A549 (cell line): ENCODE measurements around the gene CTNNA3. TPM values are rescaled to one million over a fixed set of nuclear protein-coding genes. Genes with fewer than 3 reads are reported as not detected.

Source experiments
- ATAC-seq, 2 experiments: fragments of 200-7000 bp in 1 of 2; fragments of >200 bp in 1 of 2; cut with Nextera tagmentation in 1 of 2; cut with Tn5 transposase in 1 of 2; 3 replicates each; pipeline versions ENCODE4 v1.8.0 to v1.9.1; 2018 to 2020; ENCODE audit warnings: mild to moderate bottlenecking in 1 of 2, moderate library complexity in 1 of 2
- CTCF ChIA-PET: fragments of 300-600 bp; sonication (Branson Sonifier 250); formaldehyde crosslinking; extraction: SDS; loops from one replicate; lab custom pipeline; 2021; ENCODE audit warnings: antibody characterized with exemption, inconsistent platforms; lab: Yijun Ruan, JAX
- POLR2A ChIA-PET: fragments of 350-600 bp; formaldehyde crosslinking; extraction: SDS; loops from one replicate; lab custom pipeline; 2021; ENCODE audit warnings: antibody characterized with exemption, inconsistent platforms; lab: Yijun Ruan, JAX
- DNase-seq, 2 experiments: peaks; one replicate each; pipeline versions ENCODE4 v3.0.0 to v3.0.0-alpha.2; 2011 to 2016; ENCODE audit warnings: low read depth in 1 of 2, low spot score in 1 of 2
- FAIRE-seq: peaks from 2 replicates; lab custom pipeline; 2011; peaks lifted over from hg19 to GRCh38; lab: Jason Lieb, UNC
- H3K27ac ChIP-seq, 2 experiments: fragments of >200 bp; sonication (Bioruptor Twin); formaldehyde crosslinking; 3 replicates each; pipeline ENCODE4 v1.5.1; 2016 to 2017
- H3K4me1 ChIP-seq: fragments of >200 bp; sonication (Bioruptor Twin); formaldehyde crosslinking; 3 replicates; pipeline ENCODE4 v1.6.1; 2016
- H3K4me2 ChIP-seq: fragments of >200 bp; sonication (Bioruptor Twin); formaldehyde crosslinking; 3 replicates; pipeline ENCODE4 v1.6.1; 2016
- H3K4me3 ChIP-seq: fragments of >200 bp; sonication (Bioruptor Twin); formaldehyde crosslinking; 3 replicates; pipeline ENCODE4 v1.5.1; 2016
- H3K9me3 ChIP-seq: fragments of >200 bp; sonication (Bioruptor Twin); formaldehyde crosslinking; 3 replicates; pipeline ENCODE4 v1.6.1; 2016
- BHLHE40 ChIP-seq: IDR thresholded peaks from 2 replicates; pipeline ENCODE4 v1.6.1; 2012; ENCODE audit warnings: low read depth, low read length, inconsistent platforms
- CBX8 ChIP-seq: fragments of 200-600 bp; sonication (generic); IDR thresholded peaks from 2 replicates; pipeline ENCODE4 v1.6.1; 2016
- CEBPB ChIP-seq, 2 experiments: fragments of >200 bp in 1 of 2; sonication (Bioruptor Twin) in 1 of 2; formaldehyde crosslinking in 1 of 2; IDR thresholded peaks; 2 replicates each; pipeline ENCODE4 v1.6.1; 2012 to 2016
- CTCF ChIP-seq: fragments of >200 bp; sonication (Bioruptor Twin); formaldehyde crosslinking; IDR thresholded peaks from 3 replicates; pipeline ENCODE4 v1.5.1; 2016
- ESRRA ChIP-seq: fragments of 150-350 bp; IDR thresholded peaks from 2 replicates; pipeline ENCODE4 v1.6.1; 2014; ENCODE audit warnings: mild to moderate bottlenecking, low read length, borderline replicate concordance
- FOSB ChIP-seq: fragments of 250-450 bp; sonication (Bioruptor Pico); IDR thresholded peaks from 2 replicates; pipeline ENCODE4 v1.5.0; 2020; ENCODE audit warnings: mild to moderate bottlenecking, moderate library complexity
- FOSL2 ChIP-seq, 2 experiments: fragments of 450-650 bp in 1 of 2; fragments of >200 bp in 1 of 2; sonication (Bioruptor Twin) in 1 of 2; formaldehyde crosslinking; IDR thresholded peaks; 2 replicates each; pipeline versions ENCODE4 v1.5.0 to v1.6.1; 2016 to 2020; ENCODE audit warnings: mild to moderate bottlenecking in 1 of 2, moderate library complexity in 1 of 2
- GATA3 ChIP-seq: IDR thresholded peaks from 2 replicates; pipeline ENCODE4 v1.6.1; 2012; ENCODE audit warnings: borderline replicate concordance
- HDAC2 ChIP-seq: fragments of 200-600 bp; sonication (generic); IDR thresholded peaks from 2 replicates; pipeline ENCODE4 v1.6.1; 2016
- HEYL ChIP-seq: fragments of 250-450 bp; sonication (Bioruptor Pico); IDR thresholded peaks from 2 replicates; pipeline ENCODE4 v1.8.0; 2021; ENCODE audit warnings: mild to moderate bottlenecking, moderate library complexity
- HOXA7 ChIP-seq: fragments of 250-450 bp; sonication (Bioruptor Pico); IDR thresholded peaks from 2 replicates; pipeline ENCODE4 v1.5.0; 2020; ENCODE audit warnings: mild to moderate bottlenecking, moderate library complexity
- JUNB ChIP-seq: fragments of >200 bp; sonication (Bioruptor Twin); formaldehyde crosslinking; IDR thresholded peaks from 2 replicates; pipeline ENCODE4 v1.6.1; 2016
- KDM1A ChIP-seq: fragments of 200-600 bp; sonication (generic); IDR thresholded peaks from 2 replicates; pipeline ENCODE4 v1.6.1; 2016; ENCODE audit warnings: low read depth, mild to moderate bottlenecking
- MAFK ChIP-seq: fragments of 450-650 bp; IDR thresholded peaks from 2 replicates; pipeline ENCODE4 v1.6.1; 2014; ENCODE audit not compliant: partially characterized antibody
- MAZ ChIP-seq: fragments of 150-350 bp; IDR thresholded peaks from 2 replicates; pipeline ENCODE4 v1.6.1; 2014; ENCODE audit warnings: antibody characterized with exemption, low read depth, low read length, borderline replicate concordance
- MYC ChIP-seq: IDR thresholded peaks from 2 replicates; pipeline ENCODE4 v1.6.1; 2012; ENCODE audit warnings: mild to moderate bottlenecking, inconsistent platforms, low read length, improper control_type of control experiment, borderline replicate concordance
- RARB ChIP-seq: fragments of 250-450 bp; sonication (Bioruptor Pico); IDR thresholded peaks from 2 replicates; pipeline ENCODE4 v1.8.0; 2021; ENCODE audit warnings: mild to moderate bottlenecking, moderate library complexity
- RNF2 ChIP-seq: fragments of 200-600 bp; sonication (generic); IDR thresholded peaks from 2 replicates; pipeline ENCODE4 v1.6.1; 2016; ENCODE audit warnings: low read depth, mild to moderate bottlenecking, antibody characterized with exemption, moderate library complexity, borderline replicate concordance
- TP53 ChIP-seq: fragments of 250-450 bp; sonication (Bioruptor Pico); IDR thresholded peaks from 2 replicates; pipeline ENCODE4 v1.5.0; 2021; ENCODE audit warnings: mild to moderate bottlenecking, moderate library complexity
- WGBS: methylation state at CpG from one replicate; pipeline ENCODE4 v1.1.6; 2017; ENCODE audit errors: missing lambda C conversion rate; 5-methylcytosine and 5-hydroxymethylcytosine counted together
- polyA plus RNA-seq, 4 experiments: library from polyadenylated mRNA; depleted of rRNA in 3 of 4; stranded (reverse); fragments of >200 nt; fragmentation: RNase III in 1 of 4; extraction: RNeasy Plus Mini Kit Qiagen cat#74134 plus additional on column Dnase treatment in 1 of 4; gene quantifications; 2 replicates in 3 of 4; 3 replicates in 1 of 4; pipeline ENCODE4 v1.2.3, GENCODE V29; 2011 to 2017
- TF ChIP-seq, protein P1 (sequence below): fragments of 200-600 bp; sonication (generic); IDR thresholded peaks from 2 replicates; pipeline ENCODE4 v1.6.1; 2016; ENCODE audit warnings: antibody characterized with exemption, mild to moderate bottlenecking, moderate library complexity
- TF ChIP-seq, protein P2 (sequence below): fragments of 250-450 bp; sonication (Bioruptor Pico); IDR thresholded peaks from 2 replicates; pipeline ENCODE4 v1.5.0; 2020; ENCODE audit warnings: low read depth, mild to moderate bottlenecking, moderate library complexity
- TF ChIP-seq, protein P3 (sequence below): IDR thresholded peaks from 2 replicates; pipeline ENCODE4 v1.6.1; 2012; ENCODE audit warnings: low read depth, borderline replicate concordance

Gene CTNNA3
- polyA plus RNA-seq, 2 of the 4 experiments (the other 2 are of a cell fraction): not detected

DNA sequence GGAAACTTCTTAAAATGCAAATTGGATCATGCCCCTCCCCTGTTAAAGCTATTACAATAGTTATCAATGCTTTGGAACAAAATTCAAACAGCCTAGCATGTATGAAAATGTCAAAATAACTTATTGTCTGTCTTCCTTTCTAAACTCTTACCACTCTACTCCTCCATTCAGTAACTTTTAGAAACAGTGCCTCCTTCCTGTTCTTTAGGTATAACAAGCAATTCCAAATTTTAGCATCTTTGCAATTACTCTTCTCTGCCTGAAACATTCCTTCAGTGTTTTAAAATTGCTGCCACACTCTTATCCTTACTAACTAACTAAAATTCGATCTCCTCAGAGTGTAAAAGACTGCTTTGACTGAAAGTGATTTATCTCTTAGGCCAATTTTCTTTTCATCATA is 1430.6 kb downstream of the CTNNA3 start:
- WGBS: 3% methylated on average over 1 of the region's 1 CpG

DNA sequence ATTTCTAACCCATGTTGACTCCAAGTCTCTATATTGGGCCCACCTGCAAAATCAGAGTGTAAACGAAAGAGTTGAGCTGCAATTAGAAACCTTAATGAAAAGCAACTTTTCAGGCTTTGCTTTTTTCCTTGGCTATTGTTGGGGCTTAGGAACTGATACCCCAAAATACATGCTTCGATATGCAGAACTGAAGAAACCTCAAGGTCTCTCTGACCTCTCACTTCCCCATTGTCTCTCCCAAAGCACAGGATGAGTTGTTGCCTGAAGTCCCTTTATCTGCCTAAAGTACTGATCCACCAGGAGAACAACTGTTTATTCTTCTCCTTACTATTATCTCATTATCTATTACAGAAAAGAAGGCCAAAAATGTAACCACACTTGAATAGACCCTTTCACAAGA is 1436.2 kb downstream of the CTNNA3 start:
- TF ChIP-seq CBX8 (no peak), RARB (no peak), MAZ (no peak), RNF2 (no peak), MAFK (no peak), HEYL (no peak), JUNB (no peak), FOSB (CRISPR knock-in tag) (no peak), CEBPB (IDR thresholded peaks at IDR 0.05) (no peak), FOSL2 (IDR thresholded peaks at IDR 0.05) (no peak), FOSL2 (CRISPR knock-in tag; IDR thresholded peaks at IDR 0.05) (no peak), KDM1A (no peak)
- TF ChIP-seq, protein P1, sequence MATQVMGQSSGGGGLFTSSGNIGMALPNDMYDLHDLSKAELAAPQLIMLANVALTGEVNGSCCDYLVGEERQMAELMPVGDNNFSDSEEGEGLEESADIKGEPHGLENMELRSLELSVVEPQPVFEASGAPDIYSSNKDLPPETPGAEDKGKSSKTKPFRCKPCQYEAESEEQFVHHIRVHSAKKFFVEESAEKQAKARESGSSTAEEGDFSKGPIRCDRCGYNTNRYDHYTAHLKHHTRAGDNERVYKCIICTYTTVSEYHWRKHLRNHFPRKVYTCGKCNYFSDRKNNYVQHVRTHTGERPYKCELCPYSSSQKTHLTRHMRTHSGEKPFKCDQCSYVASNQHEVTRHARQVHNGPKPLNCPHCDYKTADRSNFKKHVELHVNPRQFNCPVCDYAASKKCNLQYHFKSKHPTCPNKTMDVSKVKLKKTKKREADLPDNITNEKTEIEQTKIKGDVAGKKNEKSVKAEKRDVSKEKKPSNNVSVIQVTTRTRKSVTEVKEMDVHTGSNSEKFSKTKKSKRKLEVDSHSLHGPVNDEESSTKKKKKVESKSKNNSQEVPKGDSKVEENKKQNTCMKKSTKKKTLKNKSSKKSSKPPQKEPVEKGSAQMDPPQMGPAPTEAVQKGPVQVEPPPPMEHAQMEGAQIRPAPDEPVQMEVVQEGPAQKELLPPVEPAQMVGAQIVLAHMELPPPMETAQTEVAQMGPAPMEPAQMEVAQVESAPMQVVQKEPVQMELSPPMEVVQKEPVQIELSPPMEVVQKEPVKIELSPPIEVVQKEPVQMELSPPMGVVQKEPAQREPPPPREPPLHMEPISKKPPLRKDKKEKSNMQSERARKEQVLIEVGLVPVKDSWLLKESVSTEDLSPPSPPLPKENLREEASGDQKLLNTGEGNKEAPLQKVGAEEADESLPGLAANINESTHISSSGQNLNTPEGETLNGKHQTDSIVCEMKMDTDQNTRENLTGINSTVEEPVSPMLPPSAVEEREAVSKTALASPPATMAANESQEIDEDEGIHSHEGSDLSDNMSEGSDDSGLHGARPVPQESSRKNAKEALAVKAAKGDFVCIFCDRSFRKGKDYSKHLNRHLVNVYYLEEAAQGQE: no peak
- TF ChIP-seq, protein P2, sequence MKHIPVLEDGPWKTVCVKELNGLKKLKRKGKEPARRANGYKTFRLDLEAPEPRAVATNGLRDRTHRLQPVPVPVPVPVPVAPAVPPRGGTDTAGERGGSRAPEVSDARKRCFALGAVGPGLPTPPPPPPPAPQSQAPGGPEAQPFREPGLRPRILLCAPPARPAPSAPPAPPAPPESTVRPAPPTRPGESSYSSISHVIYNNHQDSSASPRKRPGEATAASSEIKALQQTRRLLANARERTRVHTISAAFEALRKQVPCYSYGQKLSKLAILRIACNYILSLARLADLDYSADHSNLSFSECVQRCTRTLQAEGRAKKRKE (CRISPR knock-in tag): no peak
- TF ChIP-seq, protein P3, sequence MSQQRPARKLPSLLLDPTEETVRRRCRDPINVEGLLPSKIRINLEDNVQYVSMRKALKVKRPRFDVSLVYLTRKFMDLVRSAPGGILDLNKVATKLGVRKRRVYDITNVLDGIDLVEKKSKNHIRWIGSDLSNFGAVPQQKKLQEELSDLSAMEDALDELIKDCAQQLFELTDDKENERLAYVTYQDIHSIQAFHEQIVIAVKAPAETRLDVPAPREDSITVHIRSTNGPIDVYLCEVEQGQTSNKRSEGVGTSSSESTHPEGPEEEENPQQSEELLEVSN: no peak
- ATAC-seq: no peak
- WGBS: 4% methylated on average over 2 of the region's 2 CpGs
- Histone ChIP-seq H3K27ac (no peak overlapping the region), H3K4me1 (no peaks in the 10 kb centered on the region), H3K4me2 (no peak overlapping the region), H3K4me3 (no peak overlapping the region), H3K9me3 (no peaks in the 10 kb centered on the region)
- DNase-seq: no peak
- FAIRE-seq: no peak
- ChIA-PET CTCF (no interaction called here), POLR2A (no interaction called here)

More for the DNA sequence above, 1430.6 kb downstream of the CTNNA3 start:
- TF ChIP-seq RNF2 (no peak), TP53 (CRISPR knock-in tag) (no peak), CBX8 (no peak), MYC (no peak), CTCF (no peak), BHLHE40 (no peak), ESRRA (no peak), GATA3 (no peak), HOXA7 (no peak), HDAC2 (no peak)
- DNase-seq (no peak), ATAC-seq (no peak), FAIRE-seq (no peak)
- CTCF ChIA-PET: no interaction called here
- POLR2A ChIA-PET: no interaction called here
- Histone ChIP-seq H3K4me3 (no peak overlapping the region), H3K27ac (no peak overlapping the region), H3K4me2 (no peak overlapping the region), H3K4me1 (no peaks in the 10 kb centered on the region), H3K9me3 (no peaks in the 10 kb centered on the region)
